Loucy (cell line): Measurements from ENCODE around the gene SERTAD1.
A peak's percentile ranks its signal among the peaks of the same experiment; 100 is the strongest.

Experiments
- H2AFZ ChIP-seq: fragments of 200-600 bp; sonication (generic); 2 replicates; pipeline ENCODE4 v1.6.0; 2016; ENCODE audit warnings: antibody characterized with exemption, mild to moderate bottlenecking, low read length, moderate library complexity
- H3F3A ChIP-seq: fragments of 200-600 bp; 2 replicates; pipeline ENCODE4 v1.6.0; 2016; ENCODE audit warnings: antibody characterized with exemption, low read depth, mild to moderate bottlenecking
- H3K27me3 ChIP-seq: fragments of 200-600 bp; sonication (generic); 2 replicates; pipeline ENCODE4 v1.6.1; 2014; ENCODE audit warnings: low read length, mild to moderate bottlenecking; ENCODE audit not compliant: insufficient read depth, poor library complexity, severe bottlenecking
- H3K36me3 ChIP-seq: fragments of 200-600 bp; sonication (generic); 2 replicates; pipeline ENCODE4 v1.6.1; 2016; ENCODE audit warnings: low read length; ENCODE audit not compliant: insufficient read depth
- H3K4me1 ChIP-seq: fragments of 200-600 bp; sonication (generic); 2 replicates; pipeline ENCODE4 v1.5.1; 2014; ENCODE audit warnings: low read length, mild to moderate bottlenecking; ENCODE audit not compliant: insufficient read depth, poor library complexity, severe bottlenecking
- H3K4me2 ChIP-seq: fragments of 200-600 bp; sonication (generic); 2 replicates; pipeline ENCODE4 v1.6.0; 2014; ENCODE audit warnings: antibody characterized with exemption, low read length, low read depth, mild to moderate bottlenecking; ENCODE audit not compliant: poor library complexity, severe bottlenecking
- H3K4me3 ChIP-seq: fragments of 200-600 bp; sonication (generic); 2 replicates; pipeline ENCODE4 v1.5.1; 2014; ENCODE audit warnings: low read length, mild to moderate bottlenecking, mixed read lengths; ENCODE audit not compliant: poor library complexity, severe bottlenecking
- H3K79me2 ChIP-seq: fragments of 200-600 bp; sonication (generic); 2 replicates; pipeline ENCODE4 v1.6.1; 2014; ENCODE audit warnings: low read length; ENCODE audit not compliant: insufficient read depth
- H3K9ac ChIP-seq: fragments of 200-600 bp; sonication (generic); 2 replicates; pipeline ENCODE4 v1.6.0; 2014; ENCODE audit warnings: mild to moderate bottlenecking, low read depth, low read length, moderate library complexity; ENCODE audit not compliant: poor library complexity, severe bottlenecking
- H3K9me2 ChIP-seq: fragments of 200-600 bp; sonication (generic); replicated peaks from 2 replicates; pipeline ENCODE4 v1.6.1; 2016; ENCODE audit warnings: low read depth, low read length, mixed read lengths
- H3K9me3 ChIP-seq: fragments of 200-600 bp; sonication (generic); 2 replicates; pipeline ENCODE4 v1.6.1; 2014; ENCODE audit warnings: mild to moderate bottlenecking, antibody characterized with exemption, low read length, low read depth; ENCODE audit not compliant: insufficient read depth
- H4K20me1 ChIP-seq: fragments of 200-600 bp; sonication (generic); 2 replicates; pipeline ENCODE4 v1.6.0; 2014; ENCODE audit warnings: antibody characterized with exemption, low read length, mild to moderate bottlenecking; ENCODE audit not compliant: insufficient read depth, poor library complexity, severe bottlenecking
- EZH2phosphoT487 ChIP-seq: fragments of 200-600 bp; IDR thresholded peaks from 2 replicates; pipeline ENCODE4 v1.6.1; 2018; ENCODE audit warnings: antibody characterized with exemption, mild to moderate bottlenecking, moderate library complexity, borderline replicate concordance
- TF ChIP-seq, protein P1 (sequence below): fragments of 200-600 bp; sonication (generic); conservative IDR thresholded peaks from 2 replicates; pipeline ENCODE4 v1.5.1; 2014; ENCODE audit warnings: mild to moderate bottlenecking, antibody characterized with exemption, low read length

The SERTAD1 gene

DNA sequence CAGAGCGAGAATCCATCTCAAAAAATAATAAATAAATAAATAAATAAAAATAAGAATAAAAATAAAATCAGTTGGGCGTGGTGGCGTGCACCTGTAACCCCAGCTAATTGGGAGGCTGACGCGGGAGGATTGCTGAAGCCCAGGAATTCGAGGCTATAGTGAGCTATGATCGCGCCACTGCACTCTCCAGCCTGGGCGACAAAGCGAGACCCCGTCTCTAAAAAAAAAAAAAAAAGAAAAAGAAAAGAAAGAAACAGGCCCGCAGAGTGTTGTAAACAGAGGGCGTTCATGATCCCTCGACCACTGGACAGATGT, 5.4 kb downstream of the SERTAD1 start:
- Histone ChIP-seq H3K79me2 (peaks cover 7% of the 10 kb centered on the region; the same call in 1 of the 2 replicates), H3F3A (no peaks in the 10 kb centered on the region), H3K4me1 (peaks cover 11% of the 10 kb centered on the region), H3K9me2 (no peaks in the 10 kb centered on the region), H4K20me1 (no peaks in the 10 kb centered on the region), H2AFZ (peak overlapping the region; percentile 80), H3K4me2 (peak overlapping the region; percentile 85), H3K9ac (peak overlapping the region; percentile 70), H3K9me3 (no peaks in the 10 kb centered on the region), H3K27me3 (no peaks in the 10 kb centered on the region), H3K36me3 (no peaks in the 10 kb centered on the region), H3K4me3 (peak overlapping the region; percentile 73)
- TF ChIP-seq EZH2phosphoT487, result no peak
- TF ChIP-seq, protein P1, sequence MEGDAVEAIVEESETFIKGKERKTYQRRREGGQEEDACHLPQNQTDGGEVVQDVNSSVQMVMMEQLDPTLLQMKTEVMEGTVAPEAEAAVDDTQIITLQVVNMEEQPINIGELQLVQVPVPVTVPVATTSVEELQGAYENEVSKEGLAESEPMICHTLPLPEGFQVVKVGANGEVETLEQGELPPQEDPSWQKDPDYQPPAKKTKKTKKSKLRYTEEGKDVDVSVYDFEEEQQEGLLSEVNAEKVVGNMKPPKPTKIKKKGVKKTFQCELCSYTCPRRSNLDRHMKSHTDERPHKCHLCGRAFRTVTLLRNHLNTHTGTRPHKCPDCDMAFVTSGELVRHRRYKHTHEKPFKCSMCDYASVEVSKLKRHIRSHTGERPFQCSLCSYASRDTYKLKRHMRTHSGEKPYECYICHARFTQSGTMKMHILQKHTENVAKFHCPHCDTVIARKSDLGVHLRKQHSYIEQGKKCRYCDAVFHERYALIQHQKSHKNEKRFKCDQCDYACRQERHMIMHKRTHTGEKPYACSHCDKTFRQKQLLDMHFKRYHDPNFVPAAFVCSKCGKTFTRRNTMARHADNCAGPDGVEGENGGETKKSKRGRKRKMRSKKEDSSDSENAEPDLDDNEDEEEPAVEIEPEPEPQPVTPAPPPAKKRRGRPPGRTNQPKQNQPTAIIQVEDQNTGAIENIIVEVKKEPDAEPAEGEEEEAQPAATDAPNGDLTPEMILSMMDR, result no peak

DNA sequence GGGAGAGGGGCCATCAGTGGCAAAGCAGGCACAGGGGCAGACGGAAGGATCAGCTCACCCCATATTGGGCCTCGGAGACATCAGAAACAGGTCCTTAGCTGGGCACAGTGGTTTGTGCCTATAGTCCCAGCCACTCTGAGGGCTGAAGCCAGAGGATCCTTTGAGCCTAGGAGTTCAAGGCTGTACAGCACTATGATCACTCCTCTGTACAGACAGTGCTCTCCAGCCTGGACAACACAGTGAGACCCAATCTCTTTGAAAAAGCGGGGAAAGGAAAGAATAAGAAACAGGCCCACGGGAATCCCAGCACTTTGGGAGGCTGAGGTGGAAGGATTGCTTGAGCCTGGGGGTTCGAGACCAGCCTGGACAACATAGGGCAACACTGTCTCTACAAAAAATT, 6.0 kb downstream of the SERTAD1 start:
- H3F3A ChIP-seq, result no peaks in the 10 kb centered on the region
- no peaks in the 10 kb centered on the region for H3K27me3 ChIP-seq
- TF ChIP-seq EZH2phosphoT487, result no peak
- TF ChIP-seq, protein P1, result no peak
- no peaks in the 10 kb centered on the region for H4K20me1 ChIP-seq
- no peak overlapping the region for H3K4me3 ChIP-seq
- H3K9me2 ChIP-seq, result no peaks in the 10 kb centered on the region
- H3K4me1 ChIP-seq, result peaks cover 10% of the 10 kb centered on the region
- H3K9ac ChIP-seq, result no peak overlapping the region
- no peak overlapping the region for H3K4me2 ChIP-seq
- no peaks in the 10 kb centered on the region for H3K36me3 ChIP-seq
- H3K9me3 ChIP-seq, result no peaks in the 10 kb centered on the region
- no peak overlapping the region for H2AFZ ChIP-seq
- H3K79me2 ChIP-seq, result peaks cover 5% of the 10 kb centered on the region; the same call in 1 of the 2 replicates

DNA sequence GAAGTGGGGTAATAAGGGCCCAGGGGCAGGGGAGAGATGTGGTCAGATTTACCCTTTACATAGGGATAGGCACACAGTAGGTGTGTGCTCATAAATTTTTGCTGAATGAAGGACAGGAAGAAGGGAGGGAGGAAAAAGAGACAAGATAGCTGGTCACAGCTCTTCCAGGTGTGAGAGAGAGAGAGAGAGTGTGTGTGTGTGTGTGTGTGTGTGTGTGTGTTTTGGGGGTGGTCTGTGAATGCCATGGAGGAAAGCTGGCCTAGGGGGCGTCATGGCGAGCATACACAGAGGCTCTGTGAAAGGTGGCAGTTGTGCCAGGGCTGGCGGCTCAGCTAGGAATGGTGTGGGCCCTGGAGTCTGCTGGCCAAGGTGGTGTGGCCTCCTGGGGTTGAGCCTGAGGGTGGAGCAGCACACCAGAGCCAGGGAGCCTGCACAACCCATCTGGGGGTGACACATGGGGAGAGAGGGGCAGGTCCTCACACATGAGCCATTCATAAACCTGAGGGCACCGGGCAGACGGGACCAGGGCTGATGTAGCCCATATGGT, 6.7 kb downstream of the SERTAD1 start:
- no peaks in the 10 kb centered on the region for H3K79me2 ChIP-seq
- H2AFZ ChIP-seq, result no peak overlapping the region

More for the DNA sequence above, 6.7 kb downstream of the SERTAD1 start:
- H3K4me3 ChIP-seq, result no peak overlapping the region
- no peak overlapping the region for H3K9ac ChIP-seq
- H3K36me3 ChIP-seq, result no peaks in the 10 kb centered on the region
- H3K27me3 ChIP-seq, result no peaks in the 10 kb centered on the region
- TF ChIP-seq EZH2phosphoT487, result no peak
- TF ChIP-seq, protein P1, result no peak
- no peaks in the 10 kb centered on the region for H3K9me2 ChIP-seq
- peaks cover 5% of the 10 kb centered on the region for H3K4me1 ChIP-seq
- no peak overlapping the region for H3K4me2 ChIP-seq
- H3K9me3 ChIP-seq, result no peaks in the 10 kb centered on the region
- H4K20me1 ChIP-seq, result no peaks in the 10 kb centered on the region
- no peaks in the 10 kb centered on the region for H3F3A ChIP-seq
